ENCODE results near the gene PKD1. TPM values are rescaled to one million over a fixed set of nuclear protein-coding genes. Genes with fewer than 3 reads are reported as not detected.

The PKD1 gene
- total RNA-seq, 1 experiment from 2014 or later = 71.1 TPM

DNA sequence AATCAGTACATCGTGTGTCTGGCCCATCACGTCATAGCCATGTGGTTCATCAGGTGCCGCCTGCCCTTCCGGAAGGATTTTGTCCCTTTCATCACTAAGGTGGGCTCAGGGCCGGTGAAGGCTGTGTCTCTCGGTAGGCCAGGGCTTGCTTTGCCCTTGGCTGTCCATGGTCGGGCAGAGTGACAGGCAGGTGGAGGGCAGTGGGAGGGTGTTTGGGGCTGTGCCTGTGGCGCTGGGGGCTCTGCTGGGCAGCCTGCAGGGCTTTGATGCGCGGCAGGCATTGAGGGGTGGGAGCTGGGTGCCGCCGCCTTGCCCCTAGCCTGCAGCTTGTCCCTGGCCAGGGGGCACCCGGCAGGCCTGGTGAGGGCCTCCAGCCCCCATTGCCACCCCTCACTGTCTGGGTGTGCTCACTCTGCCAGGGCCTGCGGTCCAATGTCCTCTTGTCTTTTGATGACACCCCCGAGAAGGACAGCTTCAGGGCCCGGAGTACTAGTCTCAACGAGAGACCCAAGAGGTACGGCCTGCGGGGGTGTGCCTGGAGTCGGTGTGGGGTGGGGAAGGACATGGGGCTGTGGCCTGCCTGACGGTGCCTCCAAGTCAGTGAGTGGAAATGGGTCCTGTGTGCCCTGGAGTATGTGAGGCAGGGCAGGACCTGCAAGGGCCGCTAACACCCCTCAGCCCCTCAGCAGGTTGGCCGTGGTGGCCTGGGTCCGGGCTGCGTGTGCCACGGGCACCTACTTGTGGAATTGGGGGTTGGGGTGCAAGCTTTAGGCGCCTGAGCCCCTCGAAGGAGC, 59.4 kb downstream of the PKD1 start:
- DNase-seq (ENCODE audit: low spot score) = no peak

DNA sequence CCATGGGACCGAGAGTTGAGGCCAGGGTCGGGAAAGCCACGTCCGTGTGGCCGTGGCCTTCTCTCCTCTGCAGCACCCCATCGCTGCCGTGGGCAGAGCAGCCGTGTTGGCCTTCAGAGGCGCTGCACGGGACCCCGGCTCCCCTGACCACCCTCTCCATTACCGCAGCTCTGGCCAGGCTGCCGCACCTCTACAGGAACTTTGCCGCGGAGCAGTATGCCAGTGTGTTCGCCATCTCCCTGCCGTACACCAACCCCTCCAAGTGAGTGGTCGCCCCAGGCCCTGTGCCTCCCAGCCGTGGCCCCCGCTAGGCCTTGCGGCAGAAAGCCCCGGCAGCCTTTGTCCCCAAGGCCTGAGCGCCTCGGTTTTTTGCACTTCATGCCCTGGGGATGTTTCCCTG, 60.1 kb downstream of the PKD1 start:
- no peak for DNase-seq (ENCODE audit: low spot score)

DNA sequence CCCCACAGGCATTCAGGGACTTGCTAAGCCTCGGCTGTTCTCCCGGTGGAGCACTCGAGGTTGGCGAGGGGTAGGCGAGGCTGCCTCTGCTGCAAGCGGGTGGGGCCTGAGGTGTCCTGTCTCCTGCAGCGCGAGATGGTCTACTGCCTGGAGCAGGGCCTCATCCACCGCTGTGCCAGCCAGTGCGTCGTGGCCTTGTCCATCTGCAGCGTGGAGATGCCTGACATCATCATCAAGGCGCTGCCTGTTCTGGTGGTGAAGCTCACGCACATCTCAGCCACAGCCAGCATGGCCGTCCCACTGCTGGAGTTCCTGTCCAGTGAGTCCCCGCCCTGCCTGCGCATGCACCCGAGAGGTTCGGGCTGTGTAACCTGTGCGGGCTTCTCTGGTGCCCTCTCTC, 61.6 kb downstream of the PKD1 start:
- no peak for DNase-seq (ENCODE audit: low spot score)

DNA sequence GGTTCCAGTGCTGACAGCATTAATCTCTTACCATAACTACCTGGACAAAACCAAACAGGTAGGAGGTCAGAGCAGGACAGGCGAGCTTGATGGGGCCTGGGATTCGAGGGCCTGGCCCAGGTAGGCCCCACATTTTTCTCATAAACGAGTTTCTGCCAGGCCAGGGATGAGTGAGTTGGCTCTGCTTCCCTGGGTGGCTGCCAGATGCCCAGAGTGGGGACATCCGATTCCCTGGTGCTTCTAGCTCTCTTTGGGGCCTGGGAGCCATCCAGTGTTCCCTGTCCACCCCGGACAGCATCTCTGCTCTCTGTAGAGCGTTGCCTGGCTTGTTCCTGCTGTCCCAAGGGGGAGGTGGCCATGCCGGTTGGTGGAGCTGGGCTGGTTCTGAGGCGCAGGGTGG, 62.8 kb downstream of the PKD1 start:
- no peak for DNase-seq (ENCODE audit: low spot score)

DNA sequence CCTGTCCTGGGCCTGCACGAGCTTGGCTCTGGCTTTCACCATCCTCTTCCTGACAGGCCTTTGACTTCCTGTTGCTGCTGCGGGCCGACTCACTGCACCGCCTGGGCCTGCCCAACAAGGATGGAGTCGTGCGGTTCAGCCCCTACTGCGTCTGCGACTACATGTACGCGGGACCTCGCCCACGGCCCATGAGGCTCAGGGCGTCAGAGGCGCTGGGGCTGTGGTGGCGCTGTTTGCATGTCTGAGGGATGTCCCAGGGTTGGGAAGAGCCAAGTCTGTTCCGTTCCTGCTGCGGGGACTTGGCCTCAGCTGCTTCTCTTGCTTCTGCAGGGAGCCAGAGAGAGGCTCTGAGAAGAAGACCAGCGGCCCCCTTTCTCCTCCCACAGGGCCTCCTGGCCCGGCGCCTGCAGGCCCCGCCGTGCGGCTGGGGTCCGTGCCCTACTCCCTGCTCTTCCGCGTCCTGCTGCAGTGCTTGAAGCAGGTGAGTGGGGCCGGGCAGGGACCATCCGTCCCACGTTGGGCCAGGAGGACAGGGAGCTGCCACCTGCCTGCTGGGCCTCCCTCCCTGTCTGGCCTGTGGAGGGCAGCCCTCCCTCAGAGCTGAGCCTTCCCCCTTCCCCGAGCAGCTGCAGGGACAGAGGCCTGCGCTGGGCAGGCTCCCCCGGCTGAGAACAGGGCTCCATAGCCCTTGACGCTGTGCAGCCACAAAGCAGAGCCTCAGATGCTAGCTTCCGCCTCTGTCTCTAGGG, 64.1 kb downstream of the PKD1 start:
- DNase-seq (ENCODE audit: low spot score) = no peak

DNA sequence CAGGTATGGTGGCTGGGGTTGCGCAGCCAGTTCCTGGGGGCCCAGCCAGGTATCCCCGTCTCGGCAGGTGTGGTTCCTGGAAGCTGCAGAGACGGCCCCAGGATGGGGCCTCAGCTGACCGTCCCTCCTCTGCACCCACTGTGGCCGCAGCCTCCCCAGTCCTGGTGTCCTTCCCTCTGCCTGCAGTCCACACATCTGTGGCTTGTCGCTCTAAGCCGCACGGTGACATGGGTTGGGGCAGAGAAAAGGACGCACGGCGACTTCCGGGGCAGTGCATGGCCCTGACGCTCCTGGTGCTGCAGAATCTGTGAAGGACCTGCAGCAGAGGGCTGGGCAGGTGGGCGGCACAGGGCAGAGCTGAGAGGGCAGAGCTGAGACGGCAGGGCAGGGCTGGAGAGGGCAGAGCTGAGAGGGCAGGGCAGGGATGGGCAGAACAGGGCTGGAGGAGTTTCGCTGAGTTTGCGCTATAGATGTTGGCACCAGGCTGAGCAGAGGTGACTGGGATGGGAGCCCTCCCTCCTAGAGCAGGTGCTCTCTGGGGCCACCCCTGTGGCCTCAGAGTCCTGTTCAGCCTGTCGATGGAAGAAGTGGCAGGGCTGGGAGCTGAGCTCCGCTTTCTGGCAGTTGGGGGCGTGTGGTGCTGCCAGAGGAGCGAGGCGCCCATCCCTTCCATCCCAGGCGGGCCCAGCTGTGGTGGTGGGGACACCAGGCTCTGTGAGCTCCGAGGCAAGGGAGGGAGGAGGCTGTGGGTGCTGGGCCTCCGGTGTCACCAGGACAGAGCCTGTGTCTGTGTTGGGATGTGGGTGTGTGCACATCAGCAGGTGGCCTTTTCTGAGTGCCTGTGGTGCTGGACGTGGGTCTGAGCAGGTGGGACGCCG, 64.9 kb downstream of the PKD1 start:
- DNase-seq (ENCODE audit: low spot score) = no peak

DNA sequence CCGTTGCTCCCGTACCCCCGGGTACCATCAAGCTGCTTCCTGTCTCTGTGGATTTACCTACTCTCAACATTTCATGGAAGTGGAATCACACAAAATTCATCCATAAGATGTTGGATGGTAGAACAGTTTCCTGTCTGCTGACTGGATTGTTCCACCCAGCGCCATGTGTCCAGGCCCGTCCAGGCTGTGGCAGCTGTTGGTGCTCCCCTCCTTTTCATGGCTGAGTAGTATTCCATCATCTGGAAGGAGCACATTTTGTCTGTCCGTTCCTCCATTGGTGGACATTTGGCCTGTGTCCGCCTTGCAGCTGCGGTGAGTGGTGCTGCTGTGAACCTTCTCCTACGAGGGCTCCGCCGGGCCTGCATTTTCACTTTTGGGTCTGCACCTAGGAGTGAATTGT, 69.6 kb downstream of the PKD1 start:
- no peak for DNase-seq (ENCODE audit: low spot score)

DNA sequence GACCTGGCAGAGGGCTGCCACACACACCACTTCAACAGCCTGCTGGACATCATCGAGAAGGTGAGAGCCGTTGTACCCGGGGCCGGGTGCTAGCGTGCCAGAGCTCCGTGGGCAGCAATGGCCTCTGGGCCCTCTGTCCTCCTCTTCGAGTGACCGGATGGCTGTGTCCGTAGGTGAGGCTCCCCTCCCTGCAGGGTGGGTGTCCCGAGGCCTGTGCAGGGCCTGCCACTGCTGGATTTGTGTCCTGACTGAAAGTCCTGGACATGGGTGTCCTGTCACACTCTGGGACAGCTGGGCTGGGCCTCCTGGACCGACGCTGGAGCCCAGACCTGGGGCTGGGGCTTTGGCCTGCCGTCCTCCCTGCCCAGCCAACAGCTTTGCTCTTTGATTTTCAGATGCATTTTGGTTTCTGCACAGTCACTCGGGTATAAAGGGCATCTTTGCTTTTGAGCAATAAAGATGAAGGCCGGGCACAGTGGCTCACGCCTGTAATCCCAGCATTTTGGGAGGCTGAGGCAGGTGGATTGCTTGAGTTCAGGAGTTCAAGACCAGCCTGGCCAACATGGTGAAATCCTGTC, 71.2 kb downstream of the PKD1 start:
- DNase-seq (ENCODE audit: low spot score) = no peak

DNA sequence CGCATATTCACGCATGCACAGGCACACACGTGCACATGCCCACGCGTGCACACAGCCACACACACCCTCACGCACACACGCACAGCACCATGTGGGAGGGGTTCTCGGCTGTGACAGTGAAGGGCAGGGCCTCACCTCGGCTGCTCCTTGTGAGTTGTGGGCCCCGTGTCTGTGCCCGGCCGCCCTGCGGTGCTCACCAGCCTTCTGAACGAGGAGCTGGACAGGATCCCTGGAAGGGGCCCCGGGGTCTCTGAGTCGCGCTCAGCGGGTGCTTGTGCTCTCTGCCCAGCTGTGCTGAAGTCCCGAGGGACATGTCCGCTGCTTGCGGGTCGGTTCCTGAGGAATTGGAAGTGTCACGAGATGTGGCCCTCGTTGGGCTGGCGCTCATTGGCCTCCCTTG, 71.8 kb downstream of the PKD1 start:
- DNase-seq (ENCODE audit: low spot score) = no peak

DNA sequence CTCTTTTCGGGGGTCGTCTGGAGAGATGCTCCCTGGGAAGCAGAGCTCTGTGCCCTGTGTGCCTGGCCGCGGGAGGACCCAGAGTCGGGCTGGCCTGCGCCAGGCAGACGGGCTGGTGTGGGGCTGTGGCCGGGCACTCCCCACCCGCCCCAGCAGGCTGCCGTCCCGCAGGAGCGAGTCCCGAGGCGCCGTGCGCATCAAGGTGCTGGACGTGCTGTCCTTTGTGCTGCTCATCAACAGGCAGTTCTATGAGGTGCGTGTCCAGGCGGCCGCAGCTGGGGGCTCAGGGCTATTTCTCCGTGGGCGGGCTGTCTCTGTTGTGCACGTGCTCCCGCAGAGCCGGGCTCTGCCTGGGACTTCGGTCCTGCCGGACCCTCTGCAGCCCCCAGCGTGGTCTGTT, 72.9 kb downstream of the PKD1 start:
- DNase-seq (ENCODE audit: low spot score) = no peak

DNA sequence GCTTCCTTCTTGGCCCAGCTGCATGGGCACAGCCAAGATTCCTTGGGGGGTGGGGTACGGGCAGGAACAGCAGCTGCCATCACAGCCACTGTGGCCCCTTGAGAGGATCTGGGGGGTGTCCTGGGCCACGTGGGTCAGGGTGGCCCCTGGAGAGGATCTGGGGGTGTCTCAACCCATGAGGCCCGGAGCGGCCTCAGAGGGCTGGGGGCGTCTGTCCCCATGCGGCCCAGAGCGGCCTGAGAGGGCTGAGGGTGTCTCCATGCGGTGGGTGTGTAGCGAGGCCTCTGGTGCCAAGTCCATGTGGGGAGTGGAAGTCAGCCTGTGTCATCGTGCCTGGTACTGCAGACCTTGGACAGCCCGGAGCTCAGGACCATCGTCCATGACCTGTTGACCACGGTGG, 74.2 kb downstream of the PKD1 start:
- DNase-seq (ENCODE audit: low spot score) = no peak

DNA sequence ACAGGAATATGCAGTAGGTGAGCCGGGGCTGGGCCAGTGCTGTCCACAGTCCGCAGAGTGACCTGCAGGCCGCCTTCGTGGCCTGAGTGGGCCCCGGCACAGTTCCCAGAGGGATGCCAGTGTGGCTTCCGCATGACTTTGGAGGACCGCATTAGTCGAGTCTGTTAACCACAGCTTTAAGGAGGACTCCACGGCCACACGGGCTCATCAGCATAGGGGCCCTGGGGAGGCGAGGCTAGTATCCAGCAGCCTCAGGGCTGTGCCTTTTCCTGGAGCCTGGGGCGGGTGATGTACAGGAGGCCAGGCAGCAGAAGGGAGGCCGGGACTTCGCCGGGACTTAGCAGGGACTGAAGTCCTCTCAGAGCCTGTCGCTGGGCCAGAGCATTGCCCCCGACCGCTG, 74.7 kb downstream of the PKD1 start:
- no peak for DNase-seq (ENCODE audit: low spot score)

DNA sequence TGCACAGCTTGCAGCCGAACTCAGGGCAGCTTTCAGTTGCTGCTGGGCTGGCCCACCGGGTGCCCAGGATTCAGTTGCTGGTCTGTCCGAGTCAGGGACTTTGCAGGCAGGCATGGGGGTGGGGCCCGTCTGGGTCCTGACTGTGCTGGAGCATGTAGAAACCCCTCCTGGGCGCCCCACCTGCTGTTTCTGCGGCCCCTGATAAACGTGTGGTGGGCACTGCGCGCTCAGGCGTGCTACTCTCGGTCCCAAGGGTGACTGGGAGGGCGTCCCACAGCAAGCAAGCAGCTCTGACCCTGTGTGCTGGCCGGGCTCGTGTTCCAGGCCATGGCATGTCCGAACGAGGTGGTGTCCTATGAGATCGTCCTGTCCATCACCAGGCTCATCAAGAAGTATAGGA, 75.4 kb downstream of the PKD1 start:
- DNase-seq (ENCODE audit: low spot score) = no peak

DNA sequence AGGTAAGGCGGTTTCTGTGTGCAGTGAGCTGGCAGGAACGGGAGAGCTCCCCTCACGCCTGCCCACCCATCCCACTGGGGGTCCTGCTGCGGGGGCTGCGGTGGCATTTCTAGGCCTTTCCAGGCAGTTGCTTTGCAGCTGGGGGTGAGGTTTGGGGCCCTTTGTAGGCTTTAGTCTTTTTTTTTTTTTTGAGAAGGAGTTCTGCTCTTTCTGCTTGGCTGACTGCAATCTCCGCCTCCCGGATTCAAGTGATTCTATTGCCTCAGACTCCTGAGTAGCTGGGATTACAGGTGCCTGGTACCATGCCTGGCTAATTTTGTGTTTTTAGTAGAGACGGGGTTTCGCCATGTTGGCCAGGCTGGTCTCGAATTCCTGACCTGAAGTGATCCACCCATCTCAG, 76.8 kb downstream of the PKD1 start:
- no peak for DNase-seq (ENCODE audit: low spot score)

DNA sequence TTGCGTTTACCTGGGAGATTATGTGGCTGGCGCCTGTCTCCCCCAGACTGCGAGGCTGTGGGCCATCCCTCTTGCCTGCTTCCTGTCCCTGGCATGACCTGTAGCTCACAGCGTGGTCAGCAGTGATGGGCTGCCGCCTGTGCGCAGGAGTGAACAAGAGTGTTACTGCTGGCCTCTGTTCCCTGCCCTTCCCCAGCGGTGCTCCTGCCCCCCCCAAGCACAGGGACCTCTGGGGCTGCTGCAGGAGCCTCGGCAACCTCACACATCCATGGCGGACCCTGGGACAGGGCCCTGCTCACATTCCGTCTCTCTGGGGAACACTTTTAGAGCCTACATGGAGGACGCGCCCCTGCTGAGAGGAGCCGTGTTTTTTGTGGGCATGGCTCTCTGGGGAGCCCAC, 77.3 kb downstream of the PKD1 start:
- no peak for DNase-seq (ENCODE audit: low spot score)

DNA sequence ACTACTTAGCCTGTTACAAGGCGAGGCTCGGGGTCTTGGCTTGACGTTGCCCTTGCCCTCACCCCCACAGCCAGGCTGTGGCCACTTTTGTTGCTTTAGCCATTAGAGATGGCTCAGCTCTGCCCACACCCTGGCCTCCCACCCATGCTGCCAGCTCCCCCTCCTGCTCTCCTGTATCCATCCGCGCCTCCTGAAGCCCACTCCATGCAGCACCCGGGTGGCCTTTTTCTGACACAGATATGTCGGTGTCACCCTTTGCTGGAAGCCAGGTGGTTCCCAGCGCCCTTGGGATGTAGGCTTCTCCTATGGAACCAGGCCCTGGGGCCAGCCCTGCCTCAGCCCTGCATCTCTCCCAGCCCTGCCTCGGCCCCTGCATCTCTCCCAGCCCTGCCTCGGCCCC, 78.3 kb downstream of the PKD1 start:
- DNase-seq (ENCODE audit: low spot score) = no peak

DNA sequence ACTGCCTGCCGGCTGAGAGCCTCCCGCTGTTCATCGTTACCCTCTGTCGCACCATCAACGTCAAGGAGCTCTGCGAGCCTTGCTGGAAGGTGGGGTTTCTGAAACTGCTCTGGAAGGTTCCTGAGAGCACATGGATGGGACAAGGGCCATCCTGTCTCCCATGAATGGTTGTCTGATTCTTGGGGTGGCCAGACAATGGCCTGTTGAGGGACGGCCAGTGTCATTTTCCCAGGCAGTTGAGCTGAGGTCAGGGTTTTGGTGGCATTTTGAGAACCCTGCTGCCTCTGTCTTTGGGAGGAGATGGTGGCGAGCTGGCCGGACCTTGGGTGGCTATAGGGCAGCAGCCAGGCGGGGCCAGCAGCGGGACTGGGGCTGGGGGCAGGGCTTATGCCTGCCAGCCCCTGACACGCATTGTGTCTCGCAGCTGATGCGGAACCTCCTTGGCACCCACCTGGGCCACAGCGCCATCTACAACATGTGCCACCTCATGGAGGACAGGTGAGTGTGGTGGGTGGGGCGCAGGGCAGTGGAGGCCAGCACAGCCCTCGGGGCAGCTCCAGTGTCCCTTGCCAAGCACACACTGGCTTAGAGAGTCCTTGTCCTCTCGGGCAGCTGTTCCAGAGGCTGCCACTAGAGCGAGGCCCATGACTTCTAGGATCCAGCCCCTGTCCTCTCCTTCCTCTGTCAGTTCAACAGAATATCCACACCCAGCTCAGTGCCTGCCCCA, 78.9 kb downstream of the PKD1 start:
- no peak for DNase-seq (ENCODE audit: low spot score)

DNA sequence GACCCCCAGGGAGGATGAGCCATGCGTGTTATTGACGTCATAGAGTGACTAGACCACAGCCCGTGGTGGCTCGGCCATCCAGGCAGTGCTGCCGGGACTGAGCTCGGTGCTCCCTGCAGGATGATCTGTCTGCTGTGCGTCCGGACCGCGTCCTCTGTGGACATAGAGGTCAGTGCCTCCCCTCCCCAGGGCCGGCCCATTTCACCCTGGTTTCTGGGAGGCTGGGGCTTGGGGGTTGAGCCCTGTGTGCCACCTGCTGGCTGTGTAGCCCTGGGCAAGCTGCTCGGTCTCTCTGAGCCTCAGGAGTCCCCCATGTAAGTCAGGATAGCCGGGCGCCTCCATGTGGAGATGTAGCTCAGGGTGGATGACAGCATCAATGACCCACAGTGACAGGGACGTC, 79.6 kb downstream of the PKD1 start:
- DNase-seq (ENCODE audit: low spot score) = no peak

DNA sequence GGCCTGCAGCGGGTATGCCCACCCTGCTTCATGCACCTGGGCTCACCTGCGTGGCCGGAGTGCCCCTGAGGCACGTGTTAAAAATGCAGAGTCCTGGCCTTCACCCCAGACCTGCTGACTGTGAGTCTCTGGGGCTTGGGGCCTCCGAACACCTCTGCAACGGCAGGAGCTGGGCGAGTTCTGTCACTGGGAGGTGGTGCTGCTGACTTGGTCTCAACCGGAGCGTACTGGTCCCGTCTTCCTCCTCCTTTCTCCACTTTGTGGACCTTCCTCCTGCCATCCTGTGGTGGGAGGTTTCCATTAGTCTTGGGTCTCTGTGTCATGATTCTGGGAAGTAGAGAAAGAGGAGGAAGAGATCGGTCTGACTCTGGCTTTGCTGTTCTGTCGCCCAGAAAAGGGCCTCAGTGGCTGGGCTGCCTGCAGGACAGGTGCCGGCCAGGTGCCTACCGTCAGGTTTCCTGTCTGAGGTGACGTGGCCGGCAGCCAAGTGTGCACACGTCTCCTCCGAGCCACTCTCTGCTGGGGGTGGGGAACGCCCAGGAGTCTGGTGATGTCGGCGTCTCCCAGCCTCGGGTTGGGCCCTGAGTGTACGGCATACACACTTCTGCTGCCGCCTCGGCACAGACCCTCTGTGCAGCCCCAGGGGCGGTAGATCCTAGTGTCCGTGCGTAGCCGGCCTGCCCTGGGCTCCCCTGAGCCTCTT, 81.0 kb downstream of the PKD1 start:
- DNase-seq (ENCODE audit: low spot score) = no peak

DNA sequence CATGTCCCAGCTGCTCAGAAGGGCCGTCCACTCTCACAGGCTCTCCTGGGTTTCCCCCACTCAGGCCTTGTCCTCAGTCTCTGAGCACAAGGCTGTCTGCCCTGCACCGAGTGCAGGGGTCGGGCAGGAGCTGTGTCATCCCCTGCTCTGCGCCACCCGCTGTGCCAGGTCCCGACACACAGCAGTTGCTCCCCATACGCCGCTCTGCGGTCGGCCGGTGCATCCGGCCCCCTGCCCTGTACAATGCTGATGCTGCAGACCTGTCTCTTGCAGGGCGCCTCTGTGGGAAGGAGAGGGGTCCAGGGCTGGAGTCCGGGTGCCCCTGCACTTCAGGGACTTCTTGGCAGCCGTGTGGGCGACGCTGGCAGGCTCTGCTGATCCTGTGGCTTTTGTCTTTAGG, 81.8 kb downstream of the PKD1 start:
- DNase-seq (ENCODE audit: low spot score) = no peak

DNA sequence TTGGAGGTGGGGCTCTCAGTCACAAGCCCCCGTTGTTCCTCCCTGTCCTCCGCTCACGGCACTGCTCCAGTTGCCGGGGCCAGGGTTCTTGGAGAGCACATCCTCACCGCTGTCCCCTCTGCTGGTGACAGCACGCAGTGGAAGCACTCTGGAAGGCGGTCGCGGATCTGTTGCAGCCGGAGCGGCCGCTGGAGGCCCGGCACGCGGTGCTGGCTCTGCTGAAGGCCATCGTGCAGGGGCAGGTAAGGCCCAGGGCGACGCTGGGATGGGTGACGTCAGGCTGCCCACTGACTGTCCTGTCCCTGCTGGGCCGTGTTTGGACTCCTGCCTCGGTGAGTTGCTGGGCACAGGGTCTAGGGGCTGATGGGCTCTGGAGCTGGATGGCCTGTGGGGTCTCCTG, 82.5 kb downstream of the PKD1 start:
- no peak for DNase-seq (ENCODE audit: low spot score)

All from A172 (cell line).